Neural cell (in vitro differentiated cells): ENCODE measurements around the gene RNGTT.

Source experiments
- EP300 ChIP-seq: fragments of 450-650 bp; conservative IDR thresholded peaks from 2 replicates; pipeline ENCODE4 v1.6.1; 2014; ENCODE audit warnings: antibody characterized with exemption, mild to moderate bottlenecking, moderate library complexity; ENCODE audit not compliant: poor library complexity, severe bottlenecking
- POLR2AphosphoS5 ChIP-seq: IDR thresholded peaks from 2 replicates; pipeline ENCODE4 v1.6.1; 2012
- TF ChIP-seq, protein P1 (sequence below): fragments of 450-650 bp; IDR thresholded peaks from 2 replicates; pipeline ENCODE4 v1.5.1; 2014; ENCODE audit warnings: antibody characterized with exemption, mild to moderate bottlenecking, moderate library complexity; ENCODE audit not compliant: poor library complexity, severe bottlenecking
- TF ChIP-seq, protein P2 (sequence below): IDR thresholded peaks from 2 replicates; pipeline ENCODE4 v1.6.1; 2012; ENCODE audit warnings: borderline replicate concordance

DNA sequence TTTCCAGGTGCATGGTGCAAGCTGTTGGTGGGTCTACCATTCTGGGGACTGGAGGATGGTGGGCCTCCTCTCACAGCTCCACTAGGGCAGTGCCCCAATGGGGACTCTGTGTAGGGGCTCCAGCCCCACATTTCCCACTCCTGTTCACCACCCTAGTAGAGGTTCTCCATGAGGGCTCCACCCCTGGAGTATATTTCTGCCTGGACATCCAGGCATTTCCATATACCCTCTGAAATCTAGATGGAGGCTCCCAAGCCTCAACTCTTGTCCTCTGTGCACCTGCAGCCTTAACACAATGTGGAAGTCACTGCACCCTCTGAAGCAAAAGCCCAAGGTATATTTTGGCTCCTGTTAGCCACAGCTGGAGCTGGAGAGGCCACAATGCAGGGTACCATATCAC, 393.5 kb downstream of the RNGTT start:
- TF ChIP-seq, protein P1, sequence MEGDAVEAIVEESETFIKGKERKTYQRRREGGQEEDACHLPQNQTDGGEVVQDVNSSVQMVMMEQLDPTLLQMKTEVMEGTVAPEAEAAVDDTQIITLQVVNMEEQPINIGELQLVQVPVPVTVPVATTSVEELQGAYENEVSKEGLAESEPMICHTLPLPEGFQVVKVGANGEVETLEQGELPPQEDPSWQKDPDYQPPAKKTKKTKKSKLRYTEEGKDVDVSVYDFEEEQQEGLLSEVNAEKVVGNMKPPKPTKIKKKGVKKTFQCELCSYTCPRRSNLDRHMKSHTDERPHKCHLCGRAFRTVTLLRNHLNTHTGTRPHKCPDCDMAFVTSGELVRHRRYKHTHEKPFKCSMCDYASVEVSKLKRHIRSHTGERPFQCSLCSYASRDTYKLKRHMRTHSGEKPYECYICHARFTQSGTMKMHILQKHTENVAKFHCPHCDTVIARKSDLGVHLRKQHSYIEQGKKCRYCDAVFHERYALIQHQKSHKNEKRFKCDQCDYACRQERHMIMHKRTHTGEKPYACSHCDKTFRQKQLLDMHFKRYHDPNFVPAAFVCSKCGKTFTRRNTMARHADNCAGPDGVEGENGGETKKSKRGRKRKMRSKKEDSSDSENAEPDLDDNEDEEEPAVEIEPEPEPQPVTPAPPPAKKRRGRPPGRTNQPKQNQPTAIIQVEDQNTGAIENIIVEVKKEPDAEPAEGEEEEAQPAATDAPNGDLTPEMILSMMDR: no peak
- no peak for TF ChIP-seq POLR2AphosphoS5
- TF ChIP-seq, protein P2, sequence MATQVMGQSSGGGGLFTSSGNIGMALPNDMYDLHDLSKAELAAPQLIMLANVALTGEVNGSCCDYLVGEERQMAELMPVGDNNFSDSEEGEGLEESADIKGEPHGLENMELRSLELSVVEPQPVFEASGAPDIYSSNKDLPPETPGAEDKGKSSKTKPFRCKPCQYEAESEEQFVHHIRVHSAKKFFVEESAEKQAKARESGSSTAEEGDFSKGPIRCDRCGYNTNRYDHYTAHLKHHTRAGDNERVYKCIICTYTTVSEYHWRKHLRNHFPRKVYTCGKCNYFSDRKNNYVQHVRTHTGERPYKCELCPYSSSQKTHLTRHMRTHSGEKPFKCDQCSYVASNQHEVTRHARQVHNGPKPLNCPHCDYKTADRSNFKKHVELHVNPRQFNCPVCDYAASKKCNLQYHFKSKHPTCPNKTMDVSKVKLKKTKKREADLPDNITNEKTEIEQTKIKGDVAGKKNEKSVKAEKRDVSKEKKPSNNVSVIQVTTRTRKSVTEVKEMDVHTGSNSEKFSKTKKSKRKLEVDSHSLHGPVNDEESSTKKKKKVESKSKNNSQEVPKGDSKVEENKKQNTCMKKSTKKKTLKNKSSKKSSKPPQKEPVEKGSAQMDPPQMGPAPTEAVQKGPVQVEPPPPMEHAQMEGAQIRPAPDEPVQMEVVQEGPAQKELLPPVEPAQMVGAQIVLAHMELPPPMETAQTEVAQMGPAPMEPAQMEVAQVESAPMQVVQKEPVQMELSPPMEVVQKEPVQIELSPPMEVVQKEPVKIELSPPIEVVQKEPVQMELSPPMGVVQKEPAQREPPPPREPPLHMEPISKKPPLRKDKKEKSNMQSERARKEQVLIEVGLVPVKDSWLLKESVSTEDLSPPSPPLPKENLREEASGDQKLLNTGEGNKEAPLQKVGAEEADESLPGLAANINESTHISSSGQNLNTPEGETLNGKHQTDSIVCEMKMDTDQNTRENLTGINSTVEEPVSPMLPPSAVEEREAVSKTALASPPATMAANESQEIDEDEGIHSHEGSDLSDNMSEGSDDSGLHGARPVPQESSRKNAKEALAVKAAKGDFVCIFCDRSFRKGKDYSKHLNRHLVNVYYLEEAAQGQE: no peak
- TF ChIP-seq EP300: no peak
